SK-N-SH (cell line): ENCODE measurements around the gene ADGRG3. TPM values are rescaled to one million over a fixed set of nuclear protein-coding genes. Genes with fewer than 3 reads are reported as not detected.

Source experiments
- CTCF ChIA-PET: fragments of 300-600, 350-600 bp; formaldehyde crosslinking; extraction: SDS; loops from one replicate; lab custom pipeline; 2021; lab: Yijun Ruan, JAX
- POLR2A ChIA-PET: fragments of 350-600 bp; sonication (Branson Sonifier 250); formaldehyde crosslinking; extraction: SDS; loops from one replicate; lab custom pipeline; 2020; ENCODE audit warnings: antibody characterized with exemption, inconsistent platforms; lab: Yijun Ruan, JAX
- DNase-seq: peaks from one replicate; pipeline ENCODE4 v3.0.0; 2012
- H2AFZ ChIP-seq: fragments of 200-600 bp; sonication (generic); 2 replicates; pipeline ENCODE4 v1.8.1; 2016; ENCODE audit warnings: antibody characterized with exemption, mild to moderate bottlenecking, low read depth
- H3F3A ChIP-seq: fragments of 200-600 bp; sonication (generic); replicated peaks from 2 replicates; pipeline ENCODE3; 2016; ENCODE audit warnings: antibody characterized with exemption, mild to moderate bottlenecking; ENCODE audit not compliant: insufficient read depth
- H3K27ac ChIP-seq, 2 experiments: fragments of 200-500 bp in 1 of 2; fragments of 200-600 bp in 1 of 2; sonication (Bioruptor generic) in 1 of 2; sonication (generic), shearing (Covaris generic) in 1 of 2; 2 replicates each; pipeline versions ENCODE4 v1.5.1 to v1.6.1; 2014 to 2016; ENCODE audit warnings: low read depth in 2 of 2, inconsistent platforms in 1 of 2, low read length in 1 of 2, mild to moderate bottlenecking in 1 of 2, mixed read lengths in 1 of 2
- H3K27me3 ChIP-seq: fragments of 200-600 bp; sonication (generic), shearing (Covaris generic); 2 replicates; pipeline ENCODE4 v1.6.1; 2016; ENCODE audit warnings: mixed run types; ENCODE audit not compliant: insufficient read depth
- H3K36me3 ChIP-seq, 2 experiments: fragments of 200-500 bp in 1 of 2; fragments of 200-600 bp in 1 of 2; sonication (Bioruptor generic) in 1 of 2; sonication (generic) in 1 of 2; replicated peaks in 1 of 2; 2 replicates each; pipeline versions ENCODE3 to v1.5.1; 2014 to 2016; ENCODE audit warnings: low read length in 1 of 2, mild to moderate bottlenecking in 1 of 2; ENCODE audit not compliant: insufficient read depth in 2 of 2, control insufficient read depth in 1 of 2
- H3K4me1 ChIP-seq, 2 experiments: fragments of 200-500 bp in 1 of 2; fragments of 200-600 bp in 1 of 2; sonication (Bioruptor generic) in 1 of 2; sonication (generic), shearing (Covaris generic) in 1 of 2; 2 replicates each; pipeline versions ENCODE4 v1.5.1 to v1.6.1; 2014 to 2016; ENCODE audit warnings: low read depth in 1 of 2, low read length in 1 of 2, mixed run types in 1 of 2; ENCODE audit not compliant: insufficient read depth in 2 of 2, control insufficient read depth in 1 of 2
- H3K4me2 ChIP-seq: fragments of 200-600 bp; sonication (generic), shearing (Covaris generic); 2 replicates; pipeline ENCODE4 v1.6.1; 2017; ENCODE audit warnings: mixed run types
- H3K4me3 ChIP-seq, 2 experiments: fragments of 200-500 bp in 1 of 2; fragments of 200-600 bp in 1 of 2; sonication (Bioruptor generic) in 1 of 2; sonication (generic), shearing (Covaris generic) in 1 of 2; 2 replicates each; pipeline versions ENCODE4 v1.5.1 to v1.8.1; 2014 to 2016; ENCODE audit warnings: low read depth in 2 of 2, inconsistent platforms in 1 of 2, low read length in 1 of 2, mild to moderate bottlenecking in 1 of 2, mixed read lengths in 1 of 2, moderate library complexity in 1 of 2
- H3K79me2 ChIP-seq: fragments of 200-600 bp; sonication (generic); 2 replicates; pipeline ENCODE4 v1.8.1; 2017; ENCODE audit warnings: mild to moderate bottlenecking; ENCODE audit not compliant: insufficient read depth
- H3K9ac ChIP-seq: fragments of 200-600 bp; sonication (generic); 2 replicates; pipeline ENCODE4 v1.6.1; 2017; ENCODE audit warnings: mixed run types
- H3K9me2 ChIP-seq: fragments of 200-600 bp; sonication (generic); 2 replicates; pipeline ENCODE4 v1.6.1; 2017; ENCODE audit warnings: mixed run types
- H3K9me3 ChIP-seq: fragments of 200-600 bp; sonication (generic); 2 replicates; pipeline ENCODE4 v1.6.1; 2017; ENCODE audit warnings: mixed run types, mild to moderate bottlenecking, moderate library complexity
- H4K20me1 ChIP-seq: fragments of 200-600 bp; sonication (generic); 2 replicates; pipeline ENCODE4 v1.6.1; 2017; ENCODE audit warnings: mild to moderate bottlenecking, mixed run types; ENCODE audit not compliant: insufficient read depth
- EZH2phosphoT487 ChIP-seq: fragments of 200-600 bp; sonication (generic); IDR thresholded peaks from 2 replicates; pipeline ENCODE4 v1.6.1; 2017; ENCODE audit warnings: low read depth, mixed run types, mild to moderate bottlenecking, antibody characterized with exemption, moderate library complexity, borderline replicate concordance
- FOSL2 ChIP-seq: IDR thresholded peaks from 2 replicates; pipeline ENCODE4 v1.4.0; 2012; ENCODE audit warnings: low read depth, mild to moderate bottlenecking, moderate library complexity, borderline replicate concordance
- FOXJ3 ChIP-seq: sonication (generic); formaldehyde crosslinking; IDR thresholded peaks from 2 replicates; pipeline ENCODE4 v1.5.1; 2020; ENCODE audit warnings: mild to moderate bottlenecking, missing genetic modification reagents
- FOXM1 ChIP-seq: IDR thresholded peaks from 2 replicates; pipeline ENCODE4 v1.4.0; 2012; ENCODE audit warnings: low read depth, mild to moderate bottlenecking
- GATA2 ChIP-seq: sonication (generic); formaldehyde crosslinking; IDR thresholded peaks from 2 replicates; pipeline ENCODE4 v1.5.0; 2020; ENCODE audit warnings: mild to moderate bottlenecking, missing genetic modification reagents
- NFIC ChIP-seq: IDR thresholded peaks from 2 replicates; pipeline ENCODE4 v1.4.0; 2012; ENCODE audit warnings: borderline replicate concordance
- RFX5 ChIP-seq: IDR thresholded peaks from 2 replicates; pipeline ENCODE4 v1.6.1; 2012; ENCODE audit warnings: mild to moderate bottlenecking, improper control_type of control experiment, low read length
- SIN3A ChIP-seq: IDR thresholded peaks from 2 replicates; pipeline ENCODE4 v1.6.1; 2012; ENCODE audit warnings: low read depth, mild to moderate bottlenecking, low read length, moderate library complexity, borderline replicate concordance
- SMC3 ChIP-seq: IDR thresholded peaks from 2 replicates; pipeline ENCODE4 v1.6.1; 2012; ENCODE audit warnings: low read depth, low read length, improper control_type of control experiment
- TCF12 ChIP-seq: IDR thresholded peaks from 2 replicates; pipeline ENCODE4 v1.4.0; 2012
- TEAD4 ChIP-seq: IDR thresholded peaks from 2 replicates; pipeline ENCODE4 v1.4.0; 2012; ENCODE audit warnings: mild to moderate bottlenecking, borderline replicate concordance; ENCODE audit not compliant: insufficient read depth
- WGBS: methylation state at CpG from one replicate; pipeline ENCODE4 v1.1.6; 2017; ENCODE audit warnings: low lambda C conversion rate; 5-methylcytosine and 5-hydroxymethylcytosine counted together
- polyA plus RNA-seq, 3 experiments: library from polyadenylated mRNA; depleted of rRNA; stranded (reverse); fragments of >200 nt; gene quantifications; 2 replicates each; pipeline ENCODE4 v1.2.3, GENCODE V29; 2012
- TF ChIP-seq, protein P1 (sequence below): IDR thresholded peaks from 2 replicates; pipeline ENCODE4 v1.4.0; 2012; ENCODE audit warnings: low read depth
- TF ChIP-seq, protein P2 (sequence below): fragments of 200-600 bp; sonication (generic); IDR thresholded peaks from 2 replicates; pipeline ENCODE4 v1.6.1; 2017; ENCODE audit warnings: antibody characterized with exemption, mild to moderate bottlenecking, moderate library complexity

The ADGRG3 gene
- polyA plus RNA-seq, 1 of the 3 experiments (the other 2 are of a cell fraction) = not detected

GRCh38 chr16:57624806-57625500 lies 43.2 kb upstream of the ADGRG3 start:
- Histone ChIP-seq H2AFZ (no peak overlapping the region), H4K20me1 (no peaks in the 10 kb centered on the region), H3K9me2 (no peaks in the 10 kb centered on the region), H3K4me1 (peaks cover 16 to 31% of the 10 kb centered on the region in 2 experiments; a peak in 3 of 4 replicates), H3K9ac (no peak overlapping the region), H3F3A (peaks cover 6% of the 10 kb centered on the region), H3K4me3 (no peak overlapping the region), H3K4me2 (no peak overlapping the region), H3K79me2 (no peaks in the 10 kb centered on the region), H3K27ac (no peak overlapping the region), H3K27me3 (no peaks in the 10 kb centered on the region), H3K9me3 (no peaks in the 10 kb centered on the region), H3K36me3 (no peaks in the 10 kb centered on the region)
- no peak for DNase-seq
- 85% methylated on average over 17 of the region's 17 CpGs for WGBS
- ChIA-PET POLR2A (no interaction called here), CTCF (interaction anchor here (1.5 to 5.6 kb wide), 4 partner anchors 13 to 49 kb away, joined by 3 to 30 read pairs (median 7); no protein-coding TSS in a partner anchor)
- TF ChIP-seq TCF12 (no peak), RFX5 (no peak), NFIC (no peak), SIN3A (no peak), FOXM1 (no peak), EZH2phosphoT487 (no peak)
- TF ChIP-seq, protein P1, sequence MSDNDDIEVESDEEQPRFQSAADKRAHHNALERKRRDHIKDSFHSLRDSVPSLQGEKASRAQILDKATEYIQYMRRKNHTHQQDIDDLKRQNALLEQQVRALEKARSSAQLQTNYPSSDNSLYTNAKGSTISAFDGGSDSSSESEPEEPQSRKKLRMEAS = no peak

DNA sequence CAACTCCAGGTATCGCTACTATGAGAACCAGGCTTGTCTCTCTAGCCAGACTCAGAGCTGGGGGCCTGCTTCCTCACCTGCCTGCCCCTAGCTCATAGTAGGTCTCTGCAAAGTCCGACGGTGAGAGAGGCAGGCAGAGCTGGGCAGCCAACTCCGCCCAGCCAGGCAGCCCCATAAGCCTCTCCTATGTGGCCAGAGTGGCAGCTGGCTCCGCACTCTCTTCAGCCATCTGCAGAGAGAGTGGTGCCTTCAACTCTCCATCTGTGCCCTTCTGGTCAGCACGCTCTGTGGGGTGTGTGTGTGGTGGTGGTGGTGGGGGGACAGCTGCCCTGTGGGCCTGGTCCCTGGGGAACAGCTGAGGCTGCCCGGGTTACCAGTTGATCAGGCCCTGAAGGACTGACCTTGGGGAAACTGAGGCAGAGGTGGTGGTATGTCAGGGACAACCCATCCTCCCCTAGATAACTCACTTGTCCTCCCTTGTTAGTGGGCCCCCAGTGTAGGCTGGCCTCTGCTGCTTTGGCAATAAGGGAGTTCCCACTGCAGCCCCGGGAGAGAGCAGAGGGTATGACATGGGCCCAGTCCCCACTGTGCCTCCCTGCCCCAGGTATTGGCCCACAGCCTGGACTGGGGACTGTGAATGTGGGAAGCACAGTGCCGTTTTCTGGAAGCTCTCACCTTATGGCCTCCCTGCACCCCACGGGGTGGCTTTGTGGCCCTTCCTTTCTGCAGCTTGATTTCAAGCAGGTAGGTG lies 41.5 kb upstream of the ADGRG3 start:
- Histone ChIP-seq H3K79me2 (no peaks in the 10 kb centered on the region), H3K9me2 (no peaks in the 10 kb centered on the region), H3K4me2 (no peak overlapping the region), H3K4me1 (peaks cover 16 to 26% of the 10 kb centered on the region in 2 experiments; a peak in 3 of 4 replicates), H3K27me3 (no peaks in the 10 kb centered on the region), H3K9ac (no peak overlapping the region), H3K27ac (no peak overlapping the region), H4K20me1 (no peaks in the 10 kb centered on the region), H3K9me3 (no peaks in the 10 kb centered on the region), H3K36me3 (no peaks in the 10 kb centered on the region), H3K4me3 (no peak overlapping the region), H2AFZ (no peak overlapping the region), H3F3A (peaks cover 6% of the 10 kb centered on the region)
- DNase-seq = no peak
- ChIA-PET POLR2A (no interaction called here), CTCF (interaction anchor here (0.7 to 1.9 kb wide), 11 partner anchors 9 to 51 kb away, joined by 3 to 7 read pairs (median 4); no protein-coding TSS in a partner anchor)
- 83% methylated on average over 5 of the region's 10 CpGs for WGBS
- TF ChIP-seq FOXJ3 (CRISPR knock-in tag) = no peak
- TF ChIP-seq SMC3 = no peak
- TF ChIP-seq TEAD4 = no peak
- no peak for TF ChIP-seq FOSL2
- no peak for TF ChIP-seq GATA2 (CRISPR knock-in tag)
- no peak for TF ChIP-seq TCF12
- no peak for TF ChIP-seq NFIC
- TF ChIP-seq, protein P2, sequence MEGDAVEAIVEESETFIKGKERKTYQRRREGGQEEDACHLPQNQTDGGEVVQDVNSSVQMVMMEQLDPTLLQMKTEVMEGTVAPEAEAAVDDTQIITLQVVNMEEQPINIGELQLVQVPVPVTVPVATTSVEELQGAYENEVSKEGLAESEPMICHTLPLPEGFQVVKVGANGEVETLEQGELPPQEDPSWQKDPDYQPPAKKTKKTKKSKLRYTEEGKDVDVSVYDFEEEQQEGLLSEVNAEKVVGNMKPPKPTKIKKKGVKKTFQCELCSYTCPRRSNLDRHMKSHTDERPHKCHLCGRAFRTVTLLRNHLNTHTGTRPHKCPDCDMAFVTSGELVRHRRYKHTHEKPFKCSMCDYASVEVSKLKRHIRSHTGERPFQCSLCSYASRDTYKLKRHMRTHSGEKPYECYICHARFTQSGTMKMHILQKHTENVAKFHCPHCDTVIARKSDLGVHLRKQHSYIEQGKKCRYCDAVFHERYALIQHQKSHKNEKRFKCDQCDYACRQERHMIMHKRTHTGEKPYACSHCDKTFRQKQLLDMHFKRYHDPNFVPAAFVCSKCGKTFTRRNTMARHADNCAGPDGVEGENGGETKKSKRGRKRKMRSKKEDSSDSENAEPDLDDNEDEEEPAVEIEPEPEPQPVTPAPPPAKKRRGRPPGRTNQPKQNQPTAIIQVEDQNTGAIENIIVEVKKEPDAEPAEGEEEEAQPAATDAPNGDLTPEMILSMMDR = no peak
